Heart left ventricle (tissue), 16 donors: ENCODE measurements around the gene ATP6V1B1. TPM values are rescaled to one million over a fixed set of nuclear protein-coding genes. Genes with fewer than 3 reads are reported as not detected.

ENCODE experiments used
- ATAC-seq, 4 donors: fragments of 200-7000 bp; cut with Tn5 transposase; one replicate each; pipeline ENCODE4 v1.9.1; 2020 to 2022; ENCODE audit warnings: moderate library complexity in 4 of 4, mild to moderate bottlenecking in 3 of 4, moderate number of reproducible peaks in 1 of 4
- DNase-seq, 5 donors: peaks; one replicate each; pipeline ENCODE4 v3.0.0-alpha.2; 2020
- H3K27ac ChIP-seq, 12 donors: fragments of 200-600 bp; sonication (generic) in 4 of 12; one replicate each; pipeline versions ENCODE4 v1.5.0 to v1.8.0; 2016 to 2022; ENCODE audit warnings: mild to moderate bottlenecking in 2 of 12
- H3K27me3 ChIP-seq, 9 donors: fragments of 200-600 bp; sonication (generic) in 2 of 9; one replicate each; pipeline versions ENCODE4 v1.5.1 to v1.8.0; 2016 to 2022; ENCODE audit warnings: mild to moderate bottlenecking in 3 of 9
- H3K36me3 ChIP-seq, 9 donors: fragments of 200-600 bp; sonication (generic) in 2 of 9; one replicate each; pipeline versions ENCODE4 v1.5.0 to v1.8.0; 2018 to 2022; ENCODE audit warnings: mild to moderate bottlenecking in 2 of 9
- H3K4me1 ChIP-seq, 12 donors: fragments of 200-600 bp; sonication (generic) in 4 of 12; one replicate each; pipeline versions ENCODE4 v1.5.0 to v1.8.0; 2016 to 2022; ENCODE audit warnings: mild to moderate bottlenecking in 3 of 12
- H3K4me3 ChIP-seq, 12 donors: fragments of 200-600 bp; sonication (generic) in 4 of 12; one replicate each; pipeline versions ENCODE4 v1.5.0 to v1.8.0; 2017 to 2022; ENCODE audit warnings: mild to moderate bottlenecking in 9 of 12, moderate library complexity in 4 of 12
- H3K9me3 ChIP-seq, 12 donors: fragments of 200-600 bp; sonication (generic) in 4 of 12; one replicate each; pipeline versions ENCODE4 v1.5.0 to v1.8.0; 2016 to 2022; ENCODE audit warnings: mild to moderate bottlenecking in 1 of 12
- POLR2A ChIP-seq, 2 donors: fragments of 450-650 bp; IDR thresholded peaks; one replicate each; pipeline ENCODE4 v1.6.1; 2017; ENCODE audit warnings: antibody characterized with exemption in 2 of 2, mild to moderate bottlenecking in 2 of 2, moderate library complexity in 2 of 2
- WGBS, 4 donors: extraction: QIAGEN DNeasy Blood & Tissue Kit in 2 of 4; methylation state at CpG; one replicate each; pipeline versions ENCODE4 v1.1.5 to v1.1.7; 2013 to 2018; 5-methylcytosine and 5-hydroxymethylcytosine counted together
- intact Hi-C, 10 donors: fragments of 100-400 bp; cut with DNase I; formaldehyde crosslinking; loops; one replicate each; pipeline versions ENCODE4 v1.11.1 to v1.14.2; 2022
- polyA plus RNA-seq, 2 donors: library from polyadenylated mRNA; stranded (reverse); fragments of 200-250 nt; gene quantifications; one replicate each; pipeline ENCODE4 v1.2.3, GENCODE V29; 2013
- total RNA-seq, 9 donors: library from RNA; depleted of rRNA in 2 of 9; stranded (reverse); fragments of >200 nt in 2 of 9; fragmentation: NEBNext Ultra II Directional in 3 of 9; extraction: Animal tissue kit (Norgen Biotek cat#: 25700) in 3 of 9; gene quantifications; one replicate each; pipeline versions ENCODE4 v1.1.0 to v1.2.4, GENCODE V29; 2016 to 2023
- TF ChIP-seq, protein P1 (sequence below), 12 donors: fragments of 200-600 bp; sonication (generic) in 4 of 12; IDR thresholded peaks; one replicate each; pipeline versions ENCODE4 v1.5.0 to v1.8.0; 2018 to 2022; ENCODE audit warnings: antibody characterized with exemption in 12 of 12, mild to moderate bottlenecking in 5 of 12
- donor health status: ischemic (EF 13 %, LVEDD 7.1; RV severe dilation, severe dysfunction).
- donor health status: healthy with polysubstance abuse.
- donor health status: DM: no; HTN: yes; CAD: no.
- donor health status: DM: no; HTN: no; CAD: no.
- donor health status: ischemic (EF 25% LVEDD 6.9; RV normal size, moderate dysfunction).
- donor health status: ischemic (EF 25% LVEDD 5.7; RV mildly dilated, moderate dysfunction).
- donor health status: healthy.
- donor health status: DM: yes; HTN: yes; CAD: no.
- donor health status: ischemic (EF 35%, LVEDD 5.7; RV mildly dilated, moderate dysfunction).
- donor health status: nonischemic (EF 11% LVEDD 7.7; RV severe dilation, severe dysfunction).
- donor health status: DM: yes; HTN: yes; CAD: no.
- donor health status: PGD.
- donor health status: ischemic (EF 29% LVEDD 5.4; RV normal size, mild dysfunction).
- donor health status: nonischemic (EF 23%, LVEDD 6.1; RV moderate dilation, normal function).

ATP6V1B1 gene
- total and polyA plus RNA-seq, 11 donors: 0.16 to 1.8 (median 0.48) TPM; not detected in 4

GRCh38 chr2:70960833-70961647 lies 25.3 kb downstream of the ATP6V1B1 start:
- DNase-seq: peak in 1 of 5 donors; percentile 11
- intact Hi-C loops: no loop called here
- Histone ChIP-seq H3K36me3 (no peaks in the 10 kb centered on the region), H3K27ac (no peak overlapping the region), H3K9me3 (no peaks in the 10 kb centered on the region), H3K4me3 (no peak overlapping the region), H3K27me3 (peaks cover 7 to 40% (median 23%) of the 10 kb centered on the region in 9 donors), H3K4me1 (peaks cover 0 to 12% (median 2%) of the 10 kb centered on the region in 12 donors)
- no peak for TF ChIP-seq POLR2A (IDR thresholded peaks at IDR 0.05)
- TF ChIP-seq, protein P1, sequence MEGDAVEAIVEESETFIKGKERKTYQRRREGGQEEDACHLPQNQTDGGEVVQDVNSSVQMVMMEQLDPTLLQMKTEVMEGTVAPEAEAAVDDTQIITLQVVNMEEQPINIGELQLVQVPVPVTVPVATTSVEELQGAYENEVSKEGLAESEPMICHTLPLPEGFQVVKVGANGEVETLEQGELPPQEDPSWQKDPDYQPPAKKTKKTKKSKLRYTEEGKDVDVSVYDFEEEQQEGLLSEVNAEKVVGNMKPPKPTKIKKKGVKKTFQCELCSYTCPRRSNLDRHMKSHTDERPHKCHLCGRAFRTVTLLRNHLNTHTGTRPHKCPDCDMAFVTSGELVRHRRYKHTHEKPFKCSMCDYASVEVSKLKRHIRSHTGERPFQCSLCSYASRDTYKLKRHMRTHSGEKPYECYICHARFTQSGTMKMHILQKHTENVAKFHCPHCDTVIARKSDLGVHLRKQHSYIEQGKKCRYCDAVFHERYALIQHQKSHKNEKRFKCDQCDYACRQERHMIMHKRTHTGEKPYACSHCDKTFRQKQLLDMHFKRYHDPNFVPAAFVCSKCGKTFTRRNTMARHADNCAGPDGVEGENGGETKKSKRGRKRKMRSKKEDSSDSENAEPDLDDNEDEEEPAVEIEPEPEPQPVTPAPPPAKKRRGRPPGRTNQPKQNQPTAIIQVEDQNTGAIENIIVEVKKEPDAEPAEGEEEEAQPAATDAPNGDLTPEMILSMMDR (IDR thresholded peaks at IDR 0.05): no peak
- no peak for ATAC-seq
- WGBS, 4 donors: 71 to 87% (median 79%) methylated on average over 13 to 14 of the region's 14 CpGs

DNA sequence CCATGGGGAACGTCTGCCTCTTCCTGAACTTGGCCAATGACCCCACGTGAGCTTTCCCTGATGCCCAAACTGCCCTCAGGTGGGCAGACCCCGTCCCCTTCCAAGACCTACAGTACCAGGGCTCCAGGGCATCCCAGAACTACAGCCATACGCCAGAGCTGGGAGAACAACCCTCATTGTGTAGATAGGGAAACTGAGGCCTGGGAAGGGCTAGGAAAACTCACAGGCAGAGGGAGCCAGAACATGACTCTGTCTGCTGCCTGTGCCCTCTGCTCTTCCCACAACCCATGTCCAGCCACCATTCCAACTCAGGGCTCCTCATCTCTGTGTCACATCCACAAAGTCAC lies 25.9 kb downstream of the ATP6V1B1 start:
- 78 to 91% (median 86%) methylated on average over 2 to 4 of the region's 4 CpGs for WGBS, 4 donors
- peaks cover 7 to 42% (median 23%) of the 10 kb centered on the region in 9 donors for H3K27me3 ChIP-seq

GRCh38 chr2:70962211-70962884 lies 26.6 kb downstream of the ATP6V1B1 start:
- H3K9me3 ChIP-seq: no peaks in the 10 kb centered on the region
- H3K27ac ChIP-seq: no peak overlapping the region
- ATAC-seq (peak in 1 of 4 donors; percentile 8), DNase-seq (peak in 2 of 5 donors; percentile 1 to 15)
- intact Hi-C loops: no loop called here
- peaks cover 0 to 12% (median 2%) of the 10 kb centered on the region in 12 donors for H3K4me1 ChIP-seq
- no peak overlapping the region for H3K4me3 ChIP-seq
- 75 to 87% (median 82%) methylated on average over 6 to 12 of the region's 12 CpGs for WGBS, 4 donors
- H3K36me3 ChIP-seq: no peaks in the 10 kb centered on the region
- no peak for TF ChIP-seq POLR2A (IDR thresholded peaks at IDR 0.05)
- TF ChIP-seq, protein P1 (IDR thresholded peaks at IDR 0.05): no peak
- H3K27me3 ChIP-seq: peaks cover 7 to 38% (median 23%) of the 10 kb centered on the region in 9 donors

More for the DNA sequence above, 25.9 kb downstream of the ATP6V1B1 start:
- DNase-seq (peak in 1 of 5 donors; percentile 3), ATAC-seq (no peak)
- intact Hi-C loops: no loop called here
- Histone ChIP-seq H3K36me3 (no peaks in the 10 kb centered on the region), H3K27ac (no peak overlapping the region), H3K4me3 (no peak overlapping the region), H3K4me1 (peaks cover 0 to 12% (median 2%) of the 10 kb centered on the region in 12 donors), H3K9me3 (no peaks in the 10 kb centered on the region)
- no peak for TF ChIP-seq POLR2A (IDR thresholded peaks at IDR 0.05)
- TF ChIP-seq, protein P1 (IDR thresholded peaks at IDR 0.05): no peak
